HS-27A (cell line): Measurements from ENCODE around the gene LARGE2.
A peak's percentile ranks its signal among the peaks of the same experiment; 100 is the strongest.

Experiments used
- DNase-seq: peaks from one replicate; pipeline ENCODE4 v3.0.0-alpha.2; 2012; ENCODE audit warnings: low read depth, missing footprints

Gene LARGE2

GRCh38 chr11:45964911-45965389, 42.5 kb downstream of the LARGE2 start:
- peak; percentile 51 for DNase-seq

- no peak for DNase-seq
These were observed 45.0 kb downstream of the LARGE2 start for GRCh38 chr11:45967506-45967905.

DNA sequence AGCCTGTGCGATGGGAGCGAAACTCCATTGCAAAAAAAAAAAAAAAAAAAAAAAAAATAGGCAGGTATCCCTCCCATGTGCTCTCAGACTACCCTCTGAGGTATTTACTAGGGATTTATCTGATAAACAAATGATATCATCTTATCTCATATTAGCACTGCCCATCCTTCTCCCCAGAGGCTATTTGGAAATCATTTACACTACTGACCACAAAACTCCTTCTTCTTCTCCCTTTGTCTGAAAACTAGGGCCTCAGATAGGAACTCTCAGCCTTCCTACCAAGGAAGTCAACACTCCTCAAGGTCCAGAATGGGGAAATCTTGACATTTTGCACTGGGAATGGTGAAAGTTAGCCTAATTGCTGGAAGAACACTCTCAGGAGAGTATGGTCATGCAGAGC, 46.4 kb downstream of the LARGE2 start:
- DNase-seq = no peak

DNA sequence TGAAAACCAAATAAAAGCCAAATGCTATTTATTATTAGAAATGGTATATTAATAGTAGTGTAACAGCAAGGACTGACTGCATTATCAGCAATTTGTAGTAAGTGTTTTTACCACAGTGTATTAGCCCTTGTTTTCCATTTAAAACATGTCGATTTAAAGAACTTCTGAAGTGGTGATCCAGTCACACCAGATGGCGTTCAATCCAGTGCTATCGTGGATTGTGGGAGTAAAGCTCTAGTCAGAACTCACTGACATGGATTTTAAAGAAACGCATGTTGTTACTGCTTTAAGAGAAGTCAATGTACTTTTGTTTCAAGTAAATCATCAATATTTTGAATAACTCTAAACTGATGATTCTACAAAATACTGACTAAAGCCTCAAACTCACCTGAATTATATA, 51.1 kb downstream of the LARGE2 start:
- no peak for DNase-seq

DNA sequence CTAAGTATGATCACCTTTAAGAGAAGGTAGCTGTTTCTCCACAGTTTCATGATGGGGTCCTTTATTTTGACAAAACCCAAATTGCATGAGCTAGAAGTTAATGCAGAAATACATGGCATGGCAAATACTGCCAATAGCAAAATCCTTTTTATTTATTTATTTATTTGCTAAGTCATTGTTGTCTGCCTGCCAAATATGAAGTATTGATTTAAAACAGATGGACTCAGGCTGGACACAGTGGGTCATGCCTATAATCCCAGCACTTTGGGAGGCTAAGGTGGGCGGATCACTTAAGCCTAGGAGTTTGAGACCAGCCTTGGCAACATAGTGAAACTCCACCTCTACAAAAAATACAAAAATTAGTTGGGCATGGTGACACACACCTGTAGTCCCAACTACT, 52.4 kb downstream of the LARGE2 start:
- no peak for DNase-seq
